ENCODE data around the gene MAP3K2. TPM values are rescaled to one million over a fixed set of nuclear protein-coding genes. Genes with fewer than 3 reads are reported as not detected.

MAP3K2 gene
- total RNA-seq, 2 donors from 2014 or later, result 61.6 to 63.8 TPM

- Histone ChIP-seq H3K4me1 (replicated peaks) (no peaks in the 10 kb centered on the region), H3K27me3 (replicated peaks; ENCODE audit: insufficient read depth) (no peaks in the 10 kb centered on the region), H3K36me3 (no peaks in the 10 kb centered on the region), H3K27ac (no peak overlapping the region), H3K4me3 (no peak overlapping the region), H3K9me3 (no peaks in the 10 kb centered on the region)
- no peak for DNase-seq (ENCODE audit: low spot score)
- intact Hi-C loops (cut with DNase I), result no loop called here
- WGBS, result 74% methylated on average over 3 of the region's 3 CpGs
- TF ChIP-seq, protein P1, sequence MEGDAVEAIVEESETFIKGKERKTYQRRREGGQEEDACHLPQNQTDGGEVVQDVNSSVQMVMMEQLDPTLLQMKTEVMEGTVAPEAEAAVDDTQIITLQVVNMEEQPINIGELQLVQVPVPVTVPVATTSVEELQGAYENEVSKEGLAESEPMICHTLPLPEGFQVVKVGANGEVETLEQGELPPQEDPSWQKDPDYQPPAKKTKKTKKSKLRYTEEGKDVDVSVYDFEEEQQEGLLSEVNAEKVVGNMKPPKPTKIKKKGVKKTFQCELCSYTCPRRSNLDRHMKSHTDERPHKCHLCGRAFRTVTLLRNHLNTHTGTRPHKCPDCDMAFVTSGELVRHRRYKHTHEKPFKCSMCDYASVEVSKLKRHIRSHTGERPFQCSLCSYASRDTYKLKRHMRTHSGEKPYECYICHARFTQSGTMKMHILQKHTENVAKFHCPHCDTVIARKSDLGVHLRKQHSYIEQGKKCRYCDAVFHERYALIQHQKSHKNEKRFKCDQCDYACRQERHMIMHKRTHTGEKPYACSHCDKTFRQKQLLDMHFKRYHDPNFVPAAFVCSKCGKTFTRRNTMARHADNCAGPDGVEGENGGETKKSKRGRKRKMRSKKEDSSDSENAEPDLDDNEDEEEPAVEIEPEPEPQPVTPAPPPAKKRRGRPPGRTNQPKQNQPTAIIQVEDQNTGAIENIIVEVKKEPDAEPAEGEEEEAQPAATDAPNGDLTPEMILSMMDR (IDR thresholded peaks at IDR 0.05), result no peak
- TF ChIP-seq POLR2A (IDR thresholded peaks at IDR 0.05) (no peak), POLR2AphosphoS5 (IDR thresholded peaks at IDR 0.05) (no peak)
Observed at GRCh38 chr2:127394492-127394891, 6.7 kb upstream of the MAP3K2 start.

GRCh38 chr2:127392828-127393578 lies 5.2 kb upstream of the MAP3K2 start:
- H3K4me1 ChIP-seq (replicated peaks), result no peaks in the 10 kb centered on the region
- TF ChIP-seq POLR2AphosphoS5 (IDR thresholded peaks at IDR 0.05) (no peak), POLR2A (IDR thresholded peaks at IDR 0.05) (no peak)
- TF ChIP-seq, protein P1 (IDR thresholded peaks at IDR 0.05), result no peak
- H3K27ac ChIP-seq, result no peak overlapping the region
- no peak for DNase-seq (ENCODE audit: low spot score)
- WGBS, result 87% methylated on average over 1 of the region's 1 CpG
- H3K27me3 ChIP-seq (replicated peaks; ENCODE audit: insufficient read depth), result no peaks in the 10 kb centered on the region
- intact Hi-C loops (cut with DNase I), result no loop called here
- no peaks in the 10 kb centered on the region for H3K36me3 ChIP-seq
- H3K9me3 ChIP-seq, result no peaks in the 10 kb centered on the region
- no peak overlapping the region for H3K4me3 ChIP-seq

GRCh38 chr2:127392133-127392827 lies 4.5 kb upstream of the MAP3K2 start:
- no peak overlapping the region for H3K4me3 ChIP-seq
- no peaks in the 10 kb centered on the region for H3K36me3 ChIP-seq
- DNase-seq (ENCODE audit: low spot score), result no peak
- TF ChIP-seq, protein P1 (IDR thresholded peaks at IDR 0.05), result no peak
- TF ChIP-seq POLR2A (IDR thresholded peaks at IDR 0.05) (no peak), POLR2AphosphoS5 (IDR thresholded peaks at IDR 0.05) (no peak)
- intact Hi-C loops (cut with DNase I), result no loop called here
- H3K4me1 ChIP-seq (replicated peaks), result no peaks in the 10 kb centered on the region
- 87% methylated on average over 2 of the region's 2 CpGs for WGBS
- no peaks in the 10 kb centered on the region for H3K9me3 ChIP-seq
- no peaks in the 10 kb centered on the region for H3K27me3 ChIP-seq (replicated peaks; ENCODE audit: insufficient read depth)
- no peak overlapping the region for H3K27ac ChIP-seq

GRCh38 chr2:127389778-127390435 lies 2.1 kb upstream of the MAP3K2 start:
- Histone ChIP-seq H3K27me3 (replicated peaks; ENCODE audit: insufficient read depth) (no peaks in the 10 kb centered on the region), H3K4me1 (replicated peaks) (no peaks in the 10 kb centered on the region), H3K27ac (no peak overlapping the region), H3K36me3 (no peaks in the 10 kb centered on the region), H3K9me3 (no peaks in the 10 kb centered on the region), H3K4me3 (no peak overlapping the region)
- 83% methylated on average over 5 of the region's 5 CpGs for WGBS
- TF ChIP-seq, protein P1 (IDR thresholded peaks at IDR 0.05), result no peak
- TF ChIP-seq POLR2AphosphoS5 (IDR thresholded peaks at IDR 0.05) (no peak), POLR2A (IDR thresholded peaks at IDR 0.05) (no peak)
- no peak for DNase-seq (ENCODE audit: low spot score)
- intact Hi-C loops (cut with DNase I), result no loop called here

Data from prostate gland (tissue), 2 donors.